SK-N-SH treated with all-trans-retinoic acid at 6 μM for 48 hours (cell line): ENCODE results near the gene CHKB.
A peak's percentile ranks its signal among the peaks of the same experiment; 100 is the strongest.

Source experiments
- ATAC-seq: fragments of 200-7000 bp; cut with Tn5 transposase; 3 replicates; pipeline ENCODE4 v1.9.1; 2020; ENCODE audit warnings: mild to moderate bottlenecking, moderate library complexity
- ARNTL ChIP-seq: fragments of 450-650 bp; formaldehyde crosslinking; IDR thresholded peaks from 2 replicates; pipeline ENCODE4 v1.5.0; 2020; ENCODE audit warnings: low read depth, mild to moderate bottlenecking, moderate library complexity, borderline replicate concordance
- BACH2 ChIP-seq: fragments of 250-450 bp; sonication (Bioruptor Pico); IDR thresholded peaks from 2 replicates; pipeline ENCODE4 v1.9.0; 2021; ENCODE audit warnings: mild to moderate bottlenecking, borderline replicate concordance
- CSDC2 ChIP-seq: fragments of 250-450 bp; sonication (Bioruptor Pico); IDR thresholded peaks from 2 replicates; pipeline ENCODE4 v1.5.0; 2020; ENCODE audit warnings: mild to moderate bottlenecking, moderate library complexity
- CSRNP3 ChIP-seq: fragments of 250-450 bp; sonication (Bioruptor Pico); IDR thresholded peaks from 2 replicates; pipeline ENCODE4 v1.5.1; 2021; ENCODE audit warnings: mild to moderate bottlenecking, moderate library complexity
- ESRRG ChIP-seq: fragments of 250-450 bp; sonication (Bioruptor Pico); IDR thresholded peaks from 2 replicates; pipeline ENCODE4 v1.6.1; 2021; ENCODE audit warnings: mild to moderate bottlenecking
- GLIS3 ChIP-seq: fragments of 250-450 bp; sonication (Bioruptor Pico); IDR thresholded peaks from 2 replicates; pipeline ENCODE4 v1.5.0; 2020; ENCODE audit warnings: mild to moderate bottlenecking, moderate library complexity
- ISL1 ChIP-seq: fragments of 250-450 bp; sonication (Bioruptor Pico); IDR thresholded peaks from 2 replicates; pipeline ENCODE4 v2.1.2; 2022; ENCODE audit warnings: mild to moderate bottlenecking, moderate library complexity
- OSR1 ChIP-seq: fragments of 250-450 bp; sonication (Bioruptor Pico); IDR thresholded peaks from 2 replicates; pipeline ENCODE4 v1.8.0; 2022; ENCODE audit warnings: moderate library complexity, mild to moderate bottlenecking, inconsistent platforms
- PATZ1 ChIP-seq: fragments of 250-450 bp; sonication (Bioruptor Pico); IDR thresholded peaks from 2 replicates; pipeline ENCODE4 v1.8.0; 2020; ENCODE audit warnings: mild to moderate bottlenecking, moderate library complexity, borderline replicate concordance
- RARB ChIP-seq: fragments of 250-450 bp; sonication (Bioruptor Pico); IDR thresholded peaks from 2 replicates; pipeline ENCODE4 v1.8.0; 2021; ENCODE audit warnings: mild to moderate bottlenecking, moderate library complexity
- SNAI2 ChIP-seq: fragments of 250-450 bp; sonication (Bioruptor Pico); IDR thresholded peaks from 2 replicates; pipeline ENCODE4 v1.5.0; 2020; ENCODE audit warnings: mild to moderate bottlenecking, moderate library complexity
- TCF4 ChIP-seq: fragments of 250-450 bp; sonication (Bioruptor Pico); IDR thresholded peaks from 2 replicates; pipeline ENCODE4 v1.8.0; 2021; ENCODE audit warnings: mild to moderate bottlenecking, moderate library complexity, borderline replicate concordance
- TOX ChIP-seq: fragments of 250-450 bp; sonication (Bioruptor Pico); IDR thresholded peaks from 2 replicates; pipeline ENCODE4 v1.8.0; 2021; ENCODE audit warnings: mild to moderate bottlenecking, moderate library complexity, borderline replicate concordance
- ZC3H10 ChIP-seq: fragments of 250-450 bp; sonication (Bioruptor Pico); IDR thresholded peaks from 2 replicates; pipeline ENCODE4 v1.5.1; 2021; ENCODE audit warnings: mild to moderate bottlenecking, moderate library complexity
- ZFP3 ChIP-seq: fragments of 250-450 bp; sonication (Bioruptor Pico); IDR thresholded peaks from 2 replicates; pipeline ENCODE4 v1.5.0; 2020; ENCODE audit warnings: mild to moderate bottlenecking, moderate library complexity
- ZFP30 ChIP-seq: fragments of 450-650 bp; formaldehyde crosslinking; IDR thresholded peaks from 2 replicates; pipeline ENCODE4 v1.5.0; 2022; ENCODE audit warnings: mild to moderate bottlenecking, moderate library complexity
- ZNF565 ChIP-seq: fragments of 450-650 bp; formaldehyde crosslinking; conservative IDR thresholded peaks from 2 replicates; pipeline ENCODE4 v1.5.0; 2020; ENCODE audit warnings: low read depth, mild to moderate bottlenecking, moderate library complexity
- ZNF70 ChIP-seq: fragments of 450-650 bp; formaldehyde crosslinking; IDR thresholded peaks from 2 replicates; pipeline ENCODE4 v1.5.0; 2020; ENCODE audit warnings: mild to moderate bottlenecking, moderate library complexity
- ZNF8 ChIP-seq: fragments of 450-650 bp; formaldehyde crosslinking; IDR thresholded peaks from 2 replicates; pipeline ENCODE4 v1.5.0; 2020; ENCODE audit warnings: mild to moderate bottlenecking, moderate library complexity
- TF ChIP-seq, protein P1 (sequence below): fragments of 250-450 bp; sonication (Bioruptor Pico); IDR thresholded peaks from 2 replicates; pipeline ENCODE4 v1.5.0; 2020; ENCODE audit warnings: mild to moderate bottlenecking, moderate library complexity
- TF ChIP-seq, protein P2 (sequence below): fragments of 250-450 bp; sonication (Bioruptor Pico); IDR thresholded peaks from 2 replicates; pipeline ENCODE4 v1.8.0; 2021; ENCODE audit warnings: low read depth, mild to moderate bottlenecking, moderate library complexity, borderline replicate concordance
- TF ChIP-seq, protein P3 (sequence below): fragments of 250-450 bp; sonication (Bioruptor Pico); IDR thresholded peaks from 2 replicates; pipeline ENCODE4 v1.5.1; 2020; ENCODE audit warnings: low read depth, mild to moderate bottlenecking, moderate library complexity

The CHKB gene, protein sequence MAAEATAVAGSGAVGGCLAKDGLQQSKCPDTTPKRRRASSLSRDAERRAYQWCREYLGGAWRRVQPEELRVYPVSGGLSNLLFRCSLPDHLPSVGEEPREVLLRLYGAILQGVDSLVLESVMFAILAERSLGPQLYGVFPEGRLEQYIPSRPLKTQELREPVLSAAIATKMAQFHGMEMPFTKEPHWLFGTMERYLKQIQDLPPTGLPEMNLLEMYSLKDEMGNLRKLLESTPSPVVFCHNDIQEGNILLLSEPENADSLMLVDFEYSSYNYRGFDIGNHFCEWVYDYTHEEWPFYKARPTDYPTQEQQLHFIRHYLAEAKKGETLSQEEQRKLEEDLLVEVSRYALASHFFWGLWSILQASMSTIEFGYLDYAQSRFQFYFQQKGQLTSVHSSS

GRCh38 chr22:50582493-50583293 is at the start of gene CHKB:
Gene CHKB, minus strand, starts transcription at chr22:50582849. Its CDS starts 68 bp downstream, at chr22:50582781.
- TF ChIP-seq CSRNP3 (no peak), ZNF565 (CRISPR knock-in tag) (no peak), ARNTL (no peak), CSDC2 (no peak), RARB (CRISPR knock-in tag) (no peak), ZC3H10 (CRISPR knock-in tag) (no peak), BACH2 (CRISPR knock-in tag) (no peak), TCF4 (no peak), TOX (CRISPR knock-in tag) (no peak), OSR1 (no peak), ESRRG (CRISPR knock-in tag) (no peak), PATZ1 (CRISPR knock-in tag) (no peak), GLIS3 (CRISPR knock-in tag) (no peak), ZFP30 (no peak), ZNF8 (CRISPR knock-in tag) (no peak)
- TF ChIP-seq, protein P1, sequence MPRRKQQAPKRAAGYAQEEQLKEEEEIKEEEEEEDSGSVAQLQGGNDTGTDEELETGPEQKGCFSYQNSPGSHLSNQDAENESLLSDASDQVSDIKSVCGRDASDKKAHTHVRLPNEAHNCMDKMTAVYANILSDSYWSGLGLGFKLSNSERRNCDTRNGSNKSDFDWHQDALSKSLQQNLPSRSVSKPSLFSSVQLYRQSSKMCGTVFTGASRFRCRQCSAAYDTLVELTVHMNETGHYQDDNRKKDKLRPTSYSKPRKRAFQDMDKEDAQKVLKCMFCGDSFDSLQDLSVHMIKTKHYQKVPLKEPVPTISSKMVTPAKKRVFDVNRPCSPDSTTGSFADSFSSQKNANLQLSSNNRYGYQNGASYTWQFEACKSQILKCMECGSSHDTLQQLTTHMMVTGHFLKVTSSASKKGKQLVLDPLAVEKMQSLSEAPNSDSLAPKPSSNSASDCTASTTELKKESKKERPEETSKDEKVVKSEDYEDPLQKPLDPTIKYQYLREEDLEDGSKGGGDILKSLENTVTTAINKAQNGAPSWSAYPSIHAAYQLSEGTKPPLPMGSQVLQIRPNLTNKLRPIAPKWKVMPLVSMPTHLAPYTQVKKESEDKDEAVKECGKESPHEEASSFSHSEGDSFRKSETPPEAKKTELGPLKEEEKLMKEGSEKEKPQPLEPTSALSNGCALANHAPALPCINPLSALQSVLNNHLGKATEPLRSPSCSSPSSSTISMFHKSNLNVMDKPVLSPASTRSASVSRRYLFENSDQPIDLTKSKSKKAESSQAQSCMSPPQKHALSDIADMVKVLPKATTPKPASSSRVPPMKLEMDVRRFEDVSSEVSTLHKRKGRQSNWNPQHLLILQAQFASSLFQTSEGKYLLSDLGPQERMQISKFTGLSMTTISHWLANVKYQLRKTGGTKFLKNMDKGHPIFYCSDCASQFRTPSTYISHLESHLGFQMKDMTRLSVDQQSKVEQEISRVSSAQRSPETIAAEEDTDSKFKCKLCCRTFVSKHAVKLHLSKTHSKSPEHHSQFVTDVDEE (CRISPR knock-in tag), result no peak
- TF ChIP-seq, protein P2, sequence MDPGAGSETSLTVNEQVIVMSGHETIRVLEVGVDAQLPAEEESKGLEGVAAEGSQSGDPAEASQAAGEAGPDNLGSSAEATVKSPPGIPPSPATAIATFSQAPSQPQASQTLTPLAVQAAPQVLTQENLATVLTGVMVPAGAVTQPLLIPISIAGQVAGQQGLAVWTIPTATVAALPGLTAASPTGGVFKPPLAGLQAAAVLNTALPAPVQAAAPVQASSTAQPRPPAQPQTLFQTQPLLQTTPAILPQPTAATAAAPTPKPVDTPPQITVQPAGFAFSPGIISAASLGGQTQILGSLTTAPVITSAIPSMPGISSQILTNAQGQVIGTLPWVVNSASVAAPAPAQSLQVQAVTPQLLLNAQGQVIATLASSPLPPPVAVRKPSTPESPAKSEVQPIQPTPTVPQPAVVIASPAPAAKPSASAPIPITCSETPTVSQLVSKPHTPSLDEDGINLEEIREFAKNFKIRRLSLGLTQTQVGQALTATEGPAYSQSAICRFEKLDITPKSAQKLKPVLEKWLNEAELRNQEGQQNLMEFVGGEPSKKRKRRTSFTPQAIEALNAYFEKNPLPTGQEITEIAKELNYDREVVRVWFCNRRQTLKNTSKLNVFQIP, result no peak
- TF ChIP-seq, protein P3, sequence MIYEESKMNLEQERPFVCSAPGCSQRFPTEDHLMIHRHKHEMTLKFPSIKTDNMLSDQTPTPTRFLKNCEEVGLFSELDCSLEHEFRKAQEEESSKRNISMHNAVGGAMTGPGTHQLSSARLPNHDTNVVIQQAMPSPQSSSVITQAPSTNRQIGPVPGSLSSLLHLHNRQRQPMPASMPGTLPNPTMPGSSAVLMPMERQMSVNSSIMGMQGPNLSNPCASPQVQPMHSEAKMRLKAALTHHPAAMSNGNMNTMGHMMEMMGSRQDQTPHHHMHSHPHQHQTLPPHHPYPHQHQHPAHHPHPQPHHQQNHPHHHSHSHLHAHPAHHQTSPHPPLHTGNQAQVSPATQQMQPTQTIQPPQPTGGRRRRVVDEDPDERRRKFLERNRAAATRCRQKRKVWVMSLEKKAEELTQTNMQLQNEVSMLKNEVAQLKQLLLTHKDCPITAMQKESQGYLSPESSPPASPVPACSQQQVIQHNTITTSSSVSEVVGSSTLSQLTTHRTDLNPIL (CRISPR knock-in tag), result no peak
- ATAC-seq, result peak; percentile 98

- TF ChIP-seq BACH2 (CRISPR knock-in tag), result no peak
- no peak for TF ChIP-seq ZFP3 (CRISPR knock-in tag)
- TF ChIP-seq, protein P1 (CRISPR knock-in tag), result no peak
- no peak for TF ChIP-seq RARB (CRISPR knock-in tag)
- no peak for TF ChIP-seq SNAI2 (CRISPR knock-in tag)
- no peak for TF ChIP-seq ISL1 (CRISPR knock-in tag)
- no peak for TF ChIP-seq ZFP30
- no peak for TF ChIP-seq CSRNP3
- TF ChIP-seq ARNTL, result no peak
- no peak for TF ChIP-seq TCF4
- TF ChIP-seq ZNF565 (CRISPR knock-in tag), result no peak
- TF ChIP-seq ZC3H10 (CRISPR knock-in tag), result no peak
- TF ChIP-seq, protein P3 (CRISPR knock-in tag), result no peak
- no peak for TF ChIP-seq ZNF70 (CRISPR knock-in tag)
- ATAC-seq, result no peak
Measured at GRCh38 chr22:50630376-50630775, 47.7 kb upstream of the CHKB start.
